GM18951 (cell line): ENCODE data around the gene AKAP6.

ENCODE experiments used
- POLR2A ChIP-seq: IDR thresholded peaks from 4 replicates; pipeline ENCODE4 v1.6.1; 2011; ENCODE audit warnings: mild to moderate bottlenecking; ENCODE audit not compliant: insufficient read length, insufficient read depth; ENCODE audit errors: extremely low read depth
- in situ Hi-C: fragments of 300-500 bp; cut with MboI; formaldehyde crosslinking; loops from one replicate; pipeline ENCODE4 v1.12.0; 2022; ENCODE audit warnings: low sequenced_read_pairs, mixed read lengths, inconsistent platforms; ENCODE audit not compliant: unreplicated experiment

AKAP6 gene

GRCh38 chr14:32826404-32827082, 497.4 kb downstream of the AKAP6 start:
- no peak for TF ChIP-seq POLR2A
- in situ Hi-C loops = no loop called here

DNA sequence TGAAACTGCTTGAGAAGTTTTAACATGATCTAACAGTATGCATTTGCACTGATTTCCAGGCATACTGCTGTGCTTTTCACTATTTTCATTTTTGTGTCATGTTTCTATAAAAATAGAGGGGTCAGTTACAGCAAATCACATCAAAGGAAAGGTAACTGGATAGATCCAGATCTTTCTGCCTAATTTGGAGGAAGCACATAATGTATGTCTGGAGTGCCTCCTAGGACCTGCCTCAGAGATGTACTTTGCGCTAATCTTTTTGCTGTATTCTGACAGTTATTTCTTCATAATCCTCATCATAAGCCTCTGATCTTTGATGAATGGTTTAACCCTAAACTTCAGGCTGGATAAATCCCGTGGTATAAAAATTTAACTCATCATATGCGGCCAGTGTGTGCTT, 498.4 kb downstream of the AKAP6 start:
- TF ChIP-seq POLR2A = no peak
- in situ Hi-C loops = no loop called here

DNA sequence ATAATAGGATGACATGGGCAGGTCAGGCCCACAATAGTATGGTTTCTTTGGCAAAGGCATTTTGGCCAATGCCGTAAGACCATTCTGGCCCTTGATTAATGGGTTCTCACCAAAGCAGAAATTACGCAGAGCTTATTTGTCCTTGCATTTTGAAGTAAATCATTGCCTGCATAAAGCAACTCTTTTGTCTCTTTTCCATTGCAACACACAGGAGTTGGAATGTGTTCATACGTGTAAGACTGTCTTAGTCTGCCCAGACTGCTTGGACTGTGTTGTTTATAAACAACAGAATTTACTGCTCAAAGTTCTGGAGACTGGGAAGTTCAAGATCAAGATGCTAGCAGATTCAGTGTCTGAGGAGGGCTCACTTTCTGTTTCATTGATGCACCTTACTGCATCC, 506.8 kb downstream of the AKAP6 start:
- in situ Hi-C loops = no loop called here
- no peak for TF ChIP-seq POLR2A

DNA sequence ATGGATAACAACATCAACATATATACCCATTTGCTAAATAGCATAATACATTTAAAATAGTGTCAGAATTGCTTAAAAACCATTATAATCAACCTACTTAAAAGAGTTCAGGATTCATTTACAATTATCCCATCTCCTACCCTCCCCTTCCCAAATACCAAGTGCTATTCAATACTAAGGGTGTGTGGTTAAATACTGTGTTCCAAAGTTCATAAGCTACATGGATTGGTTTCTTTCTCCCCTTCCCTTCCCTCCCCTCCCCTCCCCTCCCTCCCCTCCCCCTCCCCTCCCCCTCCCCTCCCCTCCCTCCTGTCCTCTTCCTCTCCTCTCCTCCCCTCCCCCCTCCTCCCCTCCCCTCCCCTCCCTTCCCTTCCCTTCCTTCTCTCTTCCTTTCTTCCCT, 512.6 kb downstream of the AKAP6 start:
- in situ Hi-C loops = no loop called here
- no peak for TF ChIP-seq POLR2A

- no peak for TF ChIP-seq POLR2A
- in situ Hi-C loops = no loop called here
Measured at GRCh38 chr14:32846821-32847365, 517.8 kb downstream of the AKAP6 start.

- in situ Hi-C loops = no loop called here
- no peak for TF ChIP-seq POLR2A
Measured at GRCh38 chr14:32847867-32848266, 518.8 kb downstream of the AKAP6 start.

GRCh38 chr14:32865827-32866376, 536.8 kb downstream of the AKAP6 start:
- in situ Hi-C loops = no loop called here
- TF ChIP-seq POLR2A = no peak

GRCh38 chr14:32883188-32883587, 554.1 kb downstream of the AKAP6 start:
- in situ Hi-C loops = no loop called here
- no peak for TF ChIP-seq POLR2A
